GM12878 (cell line): ENCODE data around the gene DNMT3A. TPM values are rescaled to one million over a fixed set of nuclear protein-coding genes. Genes with fewer than 3 reads are reported as not detected.

Experiments used
- CBX3 ChIP-seq: fragments of 200-600 bp; sonication (generic); IDR thresholded peaks from 2 replicates; pipeline ENCODE4 v1.6.1; 2016; ENCODE audit warnings: low read depth, borderline replicate concordance
- CHD1 ChIP-seq: IDR thresholded peaks from 2 replicates; pipeline ENCODE4 v1.6.1; 2012; ENCODE audit warnings: low read depth, low read length, improper control_type of control experiment
- CUX1 ChIP-seq: IDR thresholded peaks from 2 replicates; pipeline ENCODE4 v1.6.1; 2012; ENCODE audit warnings: improper control_type of control experiment, low read depth, low read length; ENCODE audit not compliant: insufficient replicate concordance
- PRDM15 ChIP-seq: fragments of 450-650 bp; formaldehyde crosslinking; IDR thresholded peaks from 2 replicates; pipeline ENCODE4 v1.4.0; 2020; ENCODE audit warnings: mild to moderate bottlenecking, moderate library complexity
- USF2 ChIP-seq: IDR thresholded peaks from 2 replicates; pipeline ENCODE4 v1.6.1; 2011; ENCODE audit warnings: low read depth, low read length, improper control_type of control experiment, borderline replicate concordance
- polyA plus RNA-seq, 11 experiments: library from polyadenylated mRNA; depleted of rRNA in 4 of 11; unstranded in 6 of 11; stranded (reverse) in 5 of 11; fragments of >200 nt; fragmentation: Nextera tagmentation in 4 of 11; fragmentation: Illumina TruSeq in 1 of 11; extraction: Ambion mirVana in 4 of 11; extraction: Trizol in 1 of 11; gene quantifications; 1 replicate in 1 of 11; 2 replicates in 10 of 11; pipeline versions ENCODE4 v1.2.1 to v1.2.3, GENCODE V29; 2011 to 2016; ENCODE audit warnings: inconsistent platforms in 2 of 11, missing spikeins in 2 of 11, low read depth in 1 of 11
- total RNA-seq, 4 experiments: library from RNA; depleted of rRNA in 3 of 4; stranded (reverse); fragments of >200 nt in 3 of 4; fragmentation: Illumina TruSeq in 1 of 4; extraction: Trizol in 1 of 4; gene quantifications; 2 replicates each; pipeline versions ENCODE4 v1.2.1 to v1.2.3, GENCODE V29; 2013 to 2021

DNMT3A gene
- total and polyA plus RNA-seq, 10 of the 15 experiments (the other 5 are each of a cell fraction or from before 2014, with no cell fraction given), result 7.4 to 51.6 (median 17.4) TPM

GRCh38 chr2:25245141-25245540, 96.6 kb downstream of the DNMT3A start (continued):
- no peak for TF ChIP-seq PRDM15 (CRISPR knock-in tag)
- TF ChIP-seq CBX3, result no peak
- no peak for TF ChIP-seq CUX1
- TF ChIP-seq CHD1, result no peak
- TF ChIP-seq USF2, result no peak
